GM19438 (cell line): ENCODE data around the gene EDN3.

ENCODE experiments used
- ATAC-seq: cut with Tn5 transposase; IDR thresholded peaks from one replicate; pipeline ENCODE4 v1.9.1; 2021; ENCODE audit warnings: low read depth; ENCODE audit not compliant: unreplicated experiment

EDN3 gene

DNA sequence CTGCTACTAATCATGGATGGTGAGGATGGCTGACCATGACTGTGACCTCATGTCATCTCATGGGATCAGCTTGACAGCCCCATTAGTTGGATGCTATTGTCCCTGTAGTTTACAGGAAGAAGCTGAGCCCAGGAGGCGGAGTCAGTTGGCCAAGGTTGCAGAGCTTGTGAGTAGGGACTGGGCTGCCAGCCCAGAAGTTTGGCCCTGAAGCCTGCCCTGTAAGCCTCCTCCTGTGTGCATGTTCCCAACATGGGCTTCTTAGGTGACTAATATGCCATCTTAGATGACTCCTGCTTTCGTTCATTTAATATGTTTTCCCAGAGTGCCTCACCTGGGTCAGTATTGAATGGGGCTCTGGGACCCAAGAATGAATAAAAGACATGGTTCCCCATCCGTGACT lies 6.9 kb downstream of the EDN3 start:
- no peak for ATAC-seq

DNA sequence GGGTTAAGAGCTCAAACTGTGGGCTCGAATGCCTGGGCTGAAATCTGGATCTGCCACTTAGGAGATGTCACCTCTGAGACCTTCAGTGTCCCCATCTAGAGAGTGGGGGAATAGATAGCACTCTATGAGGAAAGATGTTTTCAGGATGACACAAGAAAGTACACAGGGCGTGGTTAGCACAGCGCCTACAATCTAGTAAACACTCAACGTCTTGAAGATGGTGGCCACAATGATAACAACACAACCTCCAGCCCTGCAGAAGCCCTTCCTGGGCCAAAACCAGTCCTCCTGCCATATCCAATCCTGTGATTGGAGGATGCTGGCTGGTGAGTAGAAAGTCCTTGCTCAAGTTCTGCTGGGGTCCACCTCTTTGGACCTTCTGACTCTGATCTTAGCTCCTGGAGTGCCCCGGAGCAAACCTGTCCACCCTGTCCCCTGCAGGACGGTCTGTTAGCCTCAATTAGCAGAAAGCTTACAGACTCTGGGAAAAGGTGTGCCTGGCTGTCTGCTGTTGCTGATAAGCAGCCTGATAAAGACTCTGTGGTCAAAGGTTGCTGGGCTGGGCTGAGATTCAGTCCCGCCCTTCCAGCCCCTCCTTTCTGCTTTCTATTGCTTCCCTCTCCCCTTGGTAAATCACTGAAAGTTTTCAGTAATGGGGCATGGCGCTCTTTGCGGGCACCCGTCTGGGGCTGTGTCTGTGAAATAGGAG lies 8.2 kb downstream of the EDN3 start:
- ATAC-seq = no peak

GRCh38 chr20:59309218-59309617 lies 8.8 kb downstream of the EDN3 start:
- ATAC-seq = no peak

DNA sequence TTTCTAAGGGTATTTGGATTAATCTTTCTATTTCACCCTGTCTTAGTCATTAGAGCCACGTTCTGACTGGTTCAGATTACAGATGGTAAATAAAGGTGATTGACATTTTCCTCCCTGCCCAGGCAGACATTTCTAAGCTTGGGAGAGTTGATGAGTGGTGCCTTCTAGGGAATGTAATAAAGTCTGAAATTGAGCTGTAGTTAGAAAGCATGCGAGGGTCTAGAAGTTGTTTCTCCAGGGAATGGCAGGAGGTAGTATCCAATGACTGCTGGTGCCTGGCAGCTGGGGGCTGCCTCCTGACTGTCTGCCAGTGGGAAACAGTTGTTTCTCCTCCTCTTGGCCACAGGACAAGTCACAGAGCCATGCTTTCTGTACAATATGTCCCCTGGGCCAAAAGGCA lies 14.6 kb downstream of the EDN3 start:
- no peak for ATAC-seq

GRCh38 chr20:59316911-59317731 lies 16.7 kb downstream of the EDN3 start:
- no peak for ATAC-seq

DNA sequence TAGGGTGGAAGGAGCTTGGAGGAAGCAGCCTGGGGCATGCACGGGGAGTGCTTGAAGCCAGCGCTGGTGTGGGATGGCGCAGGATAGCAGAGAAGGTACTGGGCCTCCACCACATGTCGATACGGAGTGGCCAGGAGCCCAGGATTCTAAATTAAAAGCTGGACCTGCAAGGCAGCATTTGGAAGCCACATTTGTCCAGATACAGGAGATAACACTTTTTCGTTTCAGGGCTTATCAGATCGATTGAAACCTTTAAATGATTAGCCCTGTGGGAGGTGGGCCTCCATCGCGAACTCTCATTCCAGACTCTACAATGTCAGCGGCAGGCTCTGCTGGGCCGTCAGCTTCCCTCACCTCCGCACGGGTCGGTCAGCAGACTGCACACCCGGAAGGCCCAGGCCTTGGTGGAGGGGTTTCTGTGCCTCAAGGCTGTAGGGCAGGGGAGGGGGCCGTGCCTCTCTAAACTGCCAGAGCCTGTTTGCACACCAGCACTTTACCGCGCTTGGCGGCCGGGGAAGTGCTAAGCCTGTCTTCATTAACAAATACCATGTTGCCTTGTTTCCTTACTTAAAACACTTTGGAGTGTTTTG lies 17.9 kb downstream of the EDN3 start:
- no peak for ATAC-seq

DNA sequence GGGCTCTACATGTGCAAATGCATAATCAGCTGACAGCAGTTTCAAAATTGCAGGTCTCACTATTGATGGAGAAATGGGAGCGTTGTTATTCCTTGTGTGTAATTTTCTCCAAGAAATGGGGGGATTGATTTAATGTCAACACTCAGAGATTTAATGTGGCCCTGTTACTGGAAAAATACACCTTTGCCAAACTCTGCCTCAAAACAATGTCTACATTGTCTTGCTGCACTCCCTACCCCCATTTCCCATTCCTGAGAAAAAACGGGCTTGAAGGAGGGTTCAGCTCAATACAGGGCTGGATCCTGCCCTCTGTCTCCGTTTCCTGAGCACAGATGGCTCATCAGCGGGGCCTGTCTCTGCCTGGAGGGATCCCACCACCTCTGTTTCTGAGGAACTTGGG lies 18.4 kb downstream of the EDN3 start:
- ATAC-seq = no peak

DNA sequence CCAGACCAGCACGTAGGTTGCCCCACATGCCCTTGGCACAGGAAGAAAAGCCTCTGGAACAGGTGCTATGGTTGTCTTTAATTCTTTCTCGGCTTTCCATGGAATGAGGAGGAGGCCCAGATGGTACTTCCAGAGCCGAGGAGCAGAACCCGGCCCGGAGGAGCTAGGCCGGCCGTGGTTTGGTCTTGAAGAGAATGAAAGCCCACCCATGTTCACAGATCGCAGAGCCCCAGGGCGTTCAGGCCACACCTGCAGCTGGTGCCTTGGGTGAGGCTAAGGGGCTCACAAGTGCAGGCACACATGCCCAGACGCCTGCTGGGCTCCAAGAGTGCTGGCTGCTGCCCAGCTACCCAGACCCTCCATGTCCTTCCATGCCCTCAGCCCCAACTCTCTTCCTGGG lies 20.0 kb downstream of the EDN3 start:
- no peak for ATAC-seq

DNA sequence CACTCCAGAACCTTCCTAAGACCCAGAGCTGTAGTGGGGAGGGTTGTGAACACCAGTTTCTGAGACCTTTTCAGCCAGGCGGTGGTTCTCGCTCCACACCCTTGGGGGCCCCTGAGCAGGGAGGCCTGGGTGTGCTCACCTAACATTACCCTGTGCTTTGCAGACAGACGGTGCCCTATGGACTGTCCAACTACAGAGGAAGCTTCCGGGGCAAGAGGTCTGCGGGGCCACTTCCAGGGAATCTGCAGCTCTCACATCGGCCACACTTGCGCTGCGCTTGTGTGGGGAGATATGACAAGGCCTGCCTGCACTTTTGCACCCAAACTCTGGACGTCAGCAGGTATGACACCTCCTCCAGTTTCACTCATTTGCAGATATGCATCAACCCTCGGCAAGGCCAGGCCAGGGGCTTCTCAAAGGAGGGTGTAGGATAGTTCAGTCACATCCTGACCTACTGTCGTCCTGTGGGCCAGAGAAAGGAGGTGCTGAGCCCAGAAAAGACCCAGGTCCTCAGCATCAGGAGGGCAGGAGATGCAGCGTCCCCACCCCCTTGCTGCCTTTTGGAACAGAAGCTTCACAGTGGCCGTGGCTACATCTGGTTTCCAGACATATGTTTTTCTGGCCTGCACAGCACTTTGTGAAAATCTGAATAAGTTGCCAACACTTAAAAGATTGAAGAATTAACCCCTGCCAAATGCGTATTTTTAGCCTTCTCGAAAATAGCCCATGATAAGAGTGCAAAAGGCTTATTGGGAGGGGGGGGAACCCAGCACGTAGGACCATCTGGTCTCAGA lies 20.6 kb downstream of the EDN3 start:
- no peak for ATAC-seq

GRCh38 chr20:59322081-59322480 lies 21.7 kb downstream of the EDN3 start:
- ATAC-seq = no peak

- no peak for ATAC-seq
Observed at GRCh38 chr20:59322585-59323454, 22.4 kb downstream of the EDN3 start.

DNA sequence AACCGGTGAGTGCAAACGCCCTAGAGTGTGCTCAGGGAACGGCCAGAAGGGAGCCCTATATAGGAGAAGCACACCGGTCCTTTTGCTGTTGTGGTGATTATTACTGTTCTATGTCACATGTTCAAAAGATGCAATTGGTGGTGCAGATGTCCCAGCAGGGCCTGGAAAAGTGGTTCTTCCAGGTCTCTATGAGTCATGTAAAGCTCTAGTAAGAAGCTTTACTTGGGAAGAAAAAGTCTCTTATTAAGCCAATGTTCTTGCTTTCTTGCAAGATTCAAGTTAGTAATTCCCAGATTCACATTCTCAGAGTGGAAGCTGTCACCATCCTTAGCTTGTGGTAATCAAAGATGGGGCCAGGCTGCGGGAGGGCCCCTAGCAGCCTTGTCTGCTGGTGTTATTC lies 23.3 kb downstream of the EDN3 start:
- ATAC-seq = no peak

DNA sequence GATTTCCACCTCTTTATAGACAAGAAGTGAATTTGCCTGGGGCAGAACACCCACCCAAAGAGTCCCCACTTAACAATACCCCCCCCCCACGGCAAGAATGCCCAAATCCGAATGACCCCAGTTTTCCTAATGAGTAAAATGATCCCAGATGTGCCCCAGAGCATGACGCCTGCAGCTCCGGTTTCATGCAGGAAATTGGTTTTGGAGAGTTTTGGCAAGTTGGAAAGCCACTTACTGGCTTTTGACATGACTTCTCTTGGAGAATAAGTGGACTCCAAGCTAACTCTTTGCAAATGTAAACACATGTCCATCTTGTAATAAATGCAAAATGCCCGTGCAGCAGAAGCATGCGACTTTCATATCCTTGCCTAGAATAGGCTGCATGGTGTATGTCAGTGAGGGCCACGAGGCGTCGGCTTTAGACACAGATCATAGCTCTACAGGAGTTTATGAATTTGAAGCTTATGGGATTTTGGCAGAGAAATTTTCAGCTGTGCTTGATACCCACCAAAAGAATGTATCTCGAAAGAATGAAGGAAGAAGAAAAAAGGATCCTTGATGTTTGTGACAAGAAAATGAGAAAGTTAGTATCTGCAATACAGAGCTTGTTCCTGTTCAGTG lies 24.2 kb downstream of the EDN3 start:
- no peak for ATAC-seq

GRCh38 chr20:59325142-59325523 lies 24.7 kb downstream of the EDN3 start:
- ATAC-seq = no peak

- no peak for ATAC-seq
Observed at GRCh38 chr20:59326188-59326587, 25.8 kb downstream of the EDN3 start.

GRCh38 chr20:59328071-59328470 lies 27.7 kb downstream of the EDN3 start:
- no peak for ATAC-seq

- no peak for ATAC-seq
Observed at GRCh38 chr20:59331721-59332329, 31.4 kb downstream of the EDN3 start.

- ATAC-seq = no peak
Observed at GRCh38 chr20:59333260-59333845, 32.9 kb downstream of the EDN3 start.

GRCh38 chr20:59333951-59334350 lies 33.5 kb downstream of the EDN3 start:
- no peak for ATAC-seq
